GM18519 (cell line): ENCODE measurements around the gene GSTM2.

Experiments
- ATAC-seq: cut with Tn5 transposase; IDR thresholded peaks from one replicate; pipeline ENCODE4 v1.9.1; 2021; ENCODE audit warnings: mild to moderate bottlenecking, moderate library complexity; ENCODE audit not compliant: unreplicated experiment, low FRiP score

The GSTM2 gene

DNA sequence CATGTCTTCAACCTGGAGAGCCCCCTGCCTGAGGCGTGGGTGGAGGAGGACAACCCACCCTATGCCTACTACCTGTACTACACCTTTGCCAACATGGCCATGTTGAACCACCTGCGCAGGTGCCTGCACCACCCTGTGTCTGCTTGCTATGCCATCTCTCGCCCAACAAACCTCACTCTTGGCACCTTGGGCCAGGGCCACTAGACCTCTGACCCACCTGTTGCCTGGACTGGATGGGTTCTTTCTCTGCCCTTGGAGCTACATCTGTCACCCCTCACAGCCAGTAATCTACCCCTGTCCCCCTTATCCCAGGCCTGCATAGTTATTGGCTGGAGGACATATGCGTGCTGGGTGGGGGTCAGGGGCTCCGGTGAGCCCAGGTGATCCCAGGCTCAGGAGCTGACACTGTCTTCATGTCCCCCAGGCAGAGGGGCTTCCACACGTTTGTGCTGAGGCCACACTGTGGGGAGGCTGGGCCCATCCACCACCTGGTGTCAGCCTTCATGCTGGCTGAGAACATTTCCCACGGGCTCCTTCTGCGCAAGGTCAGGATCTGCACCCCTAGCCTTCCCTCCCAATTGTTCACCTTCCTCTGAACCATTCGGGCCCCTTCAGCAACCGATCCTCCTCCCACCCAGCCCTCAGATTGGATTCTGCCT, 38.4 kb upstream of the GSTM2 start:
- no peak for ATAC-seq

DNA sequence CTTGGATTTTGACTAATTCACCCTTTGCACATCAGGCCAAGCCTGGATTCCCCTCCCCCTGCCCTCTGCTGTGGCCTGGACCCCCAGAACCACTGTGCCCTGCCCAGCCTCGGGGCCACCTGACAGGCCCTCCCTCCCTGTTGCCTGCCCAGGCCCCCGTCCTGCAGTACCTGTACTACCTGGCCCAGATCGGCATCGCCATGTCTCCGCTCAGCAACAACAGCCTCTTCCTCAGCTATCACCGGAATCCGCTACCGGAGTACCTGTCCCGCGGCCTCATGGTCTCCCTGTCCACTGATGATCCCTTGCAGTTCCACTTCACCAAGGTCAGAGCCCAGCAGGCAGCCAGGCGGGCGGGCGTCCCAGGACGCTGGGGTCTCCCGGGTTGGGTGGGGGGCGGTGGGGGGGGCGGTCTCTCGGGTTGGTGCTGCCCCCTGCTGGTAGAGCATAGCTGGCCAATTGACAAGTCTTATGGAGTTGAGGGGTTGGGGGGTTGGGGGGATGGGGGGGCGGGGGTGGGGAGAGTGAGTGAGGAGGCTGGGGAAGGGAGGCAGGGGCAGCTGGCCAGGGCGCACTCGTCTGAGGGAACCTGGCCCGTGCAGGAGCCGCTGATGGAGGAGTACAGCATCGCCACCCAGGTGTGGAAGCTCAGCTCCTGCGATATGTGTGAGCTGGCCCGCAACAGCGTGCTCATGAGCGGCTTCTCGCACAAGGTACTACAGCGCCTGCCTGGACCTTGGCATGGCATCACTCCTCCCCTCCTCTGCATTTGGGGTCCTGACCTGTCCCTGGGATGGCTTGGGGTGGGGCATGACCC, 37.6 kb upstream of the GSTM2 start:
- no peak for ATAC-seq

DNA sequence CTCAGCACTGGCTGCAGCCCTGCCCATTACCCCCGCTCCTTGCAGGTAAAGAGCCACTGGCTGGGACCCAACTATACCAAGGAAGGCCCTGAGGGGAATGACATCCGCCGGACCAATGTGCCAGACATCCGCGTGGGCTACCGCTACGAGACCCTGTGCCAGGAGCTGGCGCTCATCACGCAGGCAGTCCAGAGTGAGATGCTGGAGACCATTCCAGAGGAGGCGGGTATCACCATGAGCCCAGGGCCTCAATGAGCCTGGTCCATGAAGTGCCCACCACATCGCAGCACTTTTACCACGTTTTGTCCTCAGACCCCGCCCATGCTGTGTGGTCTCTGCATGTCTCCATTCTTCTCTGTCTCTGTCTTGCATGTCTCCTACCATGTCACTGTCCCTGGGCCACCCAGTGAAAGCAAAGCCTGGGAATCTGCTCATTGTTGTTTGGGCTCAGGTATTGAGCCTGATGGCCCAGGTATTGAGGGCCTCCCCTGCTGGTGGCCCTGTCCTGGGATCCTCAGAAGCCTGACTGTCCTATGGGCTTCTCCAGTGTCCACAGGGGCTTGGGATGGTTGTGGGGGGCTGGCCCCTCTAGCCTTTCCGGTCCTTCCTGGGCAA, 36.9 kb upstream of the GSTM2 start:
- no peak for ATAC-seq

DNA sequence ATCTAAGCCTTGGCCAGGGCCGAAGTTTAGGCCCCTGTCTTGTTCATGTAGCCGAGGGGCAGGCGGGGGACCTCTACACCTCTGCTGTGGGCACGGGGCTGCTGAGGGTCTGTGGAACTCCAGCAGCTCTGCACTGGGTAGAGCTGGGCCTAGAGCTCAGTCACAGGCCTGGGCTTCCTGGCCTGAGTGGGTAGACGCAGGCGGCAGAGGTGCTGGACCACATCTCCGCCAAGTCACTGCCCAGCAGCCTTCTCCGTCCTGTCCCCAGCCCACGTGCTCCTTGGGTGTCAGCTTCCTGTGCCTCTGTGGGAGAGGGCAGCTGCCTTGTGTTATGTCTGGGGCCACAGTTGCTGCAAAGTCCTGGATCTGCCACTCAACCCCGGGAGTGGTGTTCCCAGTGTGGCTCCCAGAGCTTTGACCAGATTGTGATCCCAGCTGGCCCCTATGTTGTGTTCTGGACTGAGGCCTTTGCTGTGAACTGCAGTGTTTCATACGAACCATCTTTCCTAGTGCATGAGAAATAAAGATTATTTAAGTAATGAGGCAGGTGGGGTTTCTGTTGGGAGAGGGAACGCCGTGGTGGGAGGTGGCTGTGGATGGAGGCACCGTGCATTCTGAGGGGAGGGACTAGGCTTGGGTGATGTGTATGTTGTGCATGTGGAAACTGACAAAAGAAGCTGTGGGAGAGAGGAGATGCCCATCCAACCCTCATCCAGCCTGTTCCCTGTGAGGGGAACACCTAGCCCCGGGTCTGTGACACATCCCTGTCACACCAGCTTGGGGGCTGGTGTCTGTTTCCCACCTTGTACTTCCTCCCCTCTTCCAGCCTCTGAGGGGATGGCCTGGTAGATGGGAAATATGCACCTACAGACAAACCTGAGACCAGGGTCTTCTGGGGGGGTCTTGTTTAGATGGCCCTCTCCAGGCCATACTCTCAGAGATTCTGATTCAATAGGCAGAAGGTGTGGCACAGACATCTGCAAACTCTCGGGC, 36.0 kb upstream of the GSTM2 start:
- ATAC-seq = no peak

DNA sequence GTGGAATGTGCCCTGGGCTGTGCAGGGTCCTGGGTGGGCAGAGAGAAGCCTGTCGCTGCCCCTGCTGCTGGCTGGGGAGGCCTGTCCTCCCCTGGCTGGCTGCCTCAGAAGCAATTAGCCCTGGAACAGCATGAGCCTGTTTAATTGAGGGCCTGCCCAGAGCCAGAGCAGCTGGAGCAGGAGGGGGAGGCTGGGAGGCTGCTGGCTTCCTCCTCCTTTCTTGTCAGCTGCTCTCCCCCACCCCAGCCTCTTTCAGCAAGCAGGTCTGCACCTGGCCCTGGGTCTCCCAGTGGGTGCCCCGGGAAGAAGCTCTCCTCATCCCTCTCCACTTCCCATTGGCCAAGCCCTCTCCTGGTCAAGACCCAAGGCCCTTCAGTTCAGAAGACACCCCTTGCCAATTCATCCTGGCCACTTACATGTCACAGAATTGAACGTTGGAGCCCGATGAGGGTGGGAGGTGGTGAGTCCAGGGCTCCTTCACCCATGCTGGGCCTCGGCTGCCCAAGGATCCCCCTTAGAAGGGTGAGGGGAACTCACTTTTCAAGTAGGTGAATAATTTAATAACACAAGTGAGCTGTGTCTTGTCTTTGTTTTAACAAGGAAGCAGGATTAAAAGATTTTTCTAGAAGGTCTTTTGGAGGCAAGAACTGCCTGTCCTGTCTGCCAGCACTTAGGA, 35.0 kb upstream of the GSTM2 start:
- ATAC-seq = no peak

DNA sequence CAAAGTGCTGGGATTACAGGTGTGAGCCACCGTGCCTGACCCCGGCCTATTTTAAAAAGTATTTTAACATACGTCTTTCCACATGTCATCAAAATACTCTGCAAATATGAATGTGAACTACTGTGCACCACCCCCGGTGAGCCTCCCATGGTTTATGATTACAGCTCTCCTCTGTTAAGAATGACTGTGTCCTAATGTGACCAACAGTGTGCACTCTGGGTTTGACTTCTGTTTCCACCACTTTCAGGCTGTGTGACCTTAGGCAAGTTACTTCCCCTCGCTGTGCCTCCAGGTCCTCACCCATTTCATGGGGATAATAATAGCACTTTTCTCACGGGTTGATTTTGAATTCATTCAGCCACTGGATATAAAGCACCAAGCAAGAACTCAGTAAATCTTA, 33.6 kb upstream of the GSTM2 start:
- no peak for ATAC-seq

DNA sequence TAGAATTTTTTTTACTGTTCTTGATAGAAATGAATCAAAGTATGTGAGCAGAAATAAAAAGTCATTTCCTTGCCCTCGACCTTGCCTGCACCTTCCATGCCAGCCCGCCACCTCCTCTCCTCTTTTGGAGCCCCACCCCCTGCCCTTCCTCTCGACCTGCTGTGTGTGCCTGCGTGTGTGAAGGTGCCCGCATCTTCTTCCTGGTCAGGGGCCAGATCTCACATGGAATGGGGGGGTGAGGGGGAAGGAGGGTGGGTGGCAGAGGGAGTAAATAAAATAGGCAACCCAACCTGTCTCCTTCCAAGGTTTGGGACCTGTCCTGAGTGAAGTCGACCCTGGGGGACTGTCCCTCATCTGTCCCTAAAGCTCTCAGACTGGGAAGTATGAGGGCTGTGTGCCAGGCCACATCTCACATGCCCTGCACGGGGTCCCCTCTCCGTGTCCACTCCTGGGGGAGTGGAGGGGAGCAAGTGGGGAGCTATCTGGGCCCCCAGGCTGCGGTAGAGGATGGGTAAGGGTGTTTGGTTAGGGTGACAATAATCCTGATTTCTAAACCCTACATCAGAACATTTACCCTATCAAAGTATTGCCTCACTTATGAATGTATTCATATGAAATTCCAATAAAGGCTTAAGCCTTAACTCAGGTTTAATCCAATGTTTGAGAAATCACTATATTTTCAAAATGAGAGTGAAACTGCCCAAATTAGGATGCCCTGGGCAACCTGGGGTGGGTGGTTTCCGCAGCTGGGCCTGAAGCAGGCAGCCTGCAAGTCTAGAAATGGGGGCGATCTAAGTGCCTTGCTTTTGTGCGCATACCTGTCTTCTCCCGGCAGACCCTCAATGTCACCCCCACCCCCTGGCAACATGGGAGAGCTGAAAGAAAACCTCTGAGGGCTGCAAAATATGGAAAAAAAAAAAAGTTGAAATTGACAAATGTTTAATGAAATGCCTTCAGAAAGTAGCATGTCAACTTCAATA, 32.8 kb upstream of the GSTM2 start:
- ATAC-seq = no peak

DNA sequence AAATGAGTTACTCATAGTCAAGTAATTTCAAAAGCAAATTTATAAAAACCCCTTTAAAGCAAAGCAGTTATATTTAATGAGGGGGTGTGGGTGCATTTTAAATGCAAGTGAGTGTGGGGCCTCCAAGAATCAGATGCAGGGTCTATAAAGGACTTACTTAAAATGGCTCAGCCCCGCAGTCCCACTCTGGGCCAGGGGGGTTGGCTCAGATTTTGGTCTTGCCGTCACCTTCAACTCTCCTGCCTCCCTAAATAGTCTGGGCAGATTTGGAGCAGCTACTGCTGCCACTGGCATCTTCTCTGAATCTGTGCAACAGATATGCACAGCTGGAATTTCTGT, 32.0 kb upstream of the GSTM2 start:
- ATAC-seq = no peak

DNA sequence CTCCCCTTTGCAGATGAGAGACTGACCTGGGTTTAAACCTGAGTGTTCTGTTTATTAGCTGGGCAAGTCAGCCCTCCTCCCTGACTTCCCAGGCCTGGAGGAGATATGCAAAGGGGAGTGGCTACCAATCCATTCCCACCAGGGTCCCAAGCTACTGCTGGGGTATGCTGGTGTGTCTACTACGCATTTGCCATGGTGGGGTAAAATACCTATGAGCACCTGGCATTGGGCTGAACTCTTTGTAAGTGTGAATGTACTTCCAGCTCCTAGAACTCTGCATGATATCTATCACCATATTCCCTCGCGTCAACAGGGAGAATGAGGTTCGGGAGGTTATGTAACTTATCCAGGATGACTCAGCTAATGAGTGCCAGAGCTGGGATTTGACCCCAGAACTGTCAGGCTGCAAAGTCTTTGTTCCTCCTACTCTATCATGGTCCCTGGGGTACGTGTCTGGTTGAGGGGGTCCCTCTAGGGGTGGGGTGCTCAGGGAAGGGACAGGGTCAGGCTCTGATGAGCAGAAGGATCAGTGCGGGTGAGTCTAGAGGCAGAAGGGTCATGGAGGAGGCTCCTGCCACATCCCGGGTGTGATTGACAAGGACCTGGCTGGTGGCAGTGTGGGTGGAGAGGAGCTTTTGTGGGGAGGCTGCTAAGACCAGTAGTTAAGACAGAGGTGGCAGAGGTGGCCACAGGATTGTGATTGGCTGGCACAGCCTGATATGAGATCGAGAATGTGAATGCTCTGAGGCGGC, 31.5 kb upstream of the GSTM2 start:
- no peak for ATAC-seq

DNA sequence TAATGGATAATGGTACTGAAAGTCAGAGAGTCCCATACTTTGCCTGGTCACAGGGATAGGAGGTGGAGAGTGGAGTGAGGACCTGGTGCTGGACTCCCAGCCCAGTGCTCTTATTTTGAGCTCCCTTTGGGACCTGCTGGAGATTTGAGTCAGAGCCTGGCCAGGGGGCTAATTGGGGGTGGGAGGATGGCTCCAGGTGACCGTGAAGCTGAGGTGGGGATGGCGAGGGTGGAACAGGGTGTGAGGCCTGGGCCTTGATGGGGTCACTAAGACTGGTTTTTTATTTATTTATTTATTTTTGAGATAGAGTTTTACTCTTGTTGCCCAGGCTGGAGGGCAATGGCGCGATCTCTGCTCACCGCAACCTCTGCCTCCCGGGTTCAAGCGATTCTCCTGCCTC, 30.4 kb upstream of the GSTM2 start:
- ATAC-seq = no peak

DNA sequence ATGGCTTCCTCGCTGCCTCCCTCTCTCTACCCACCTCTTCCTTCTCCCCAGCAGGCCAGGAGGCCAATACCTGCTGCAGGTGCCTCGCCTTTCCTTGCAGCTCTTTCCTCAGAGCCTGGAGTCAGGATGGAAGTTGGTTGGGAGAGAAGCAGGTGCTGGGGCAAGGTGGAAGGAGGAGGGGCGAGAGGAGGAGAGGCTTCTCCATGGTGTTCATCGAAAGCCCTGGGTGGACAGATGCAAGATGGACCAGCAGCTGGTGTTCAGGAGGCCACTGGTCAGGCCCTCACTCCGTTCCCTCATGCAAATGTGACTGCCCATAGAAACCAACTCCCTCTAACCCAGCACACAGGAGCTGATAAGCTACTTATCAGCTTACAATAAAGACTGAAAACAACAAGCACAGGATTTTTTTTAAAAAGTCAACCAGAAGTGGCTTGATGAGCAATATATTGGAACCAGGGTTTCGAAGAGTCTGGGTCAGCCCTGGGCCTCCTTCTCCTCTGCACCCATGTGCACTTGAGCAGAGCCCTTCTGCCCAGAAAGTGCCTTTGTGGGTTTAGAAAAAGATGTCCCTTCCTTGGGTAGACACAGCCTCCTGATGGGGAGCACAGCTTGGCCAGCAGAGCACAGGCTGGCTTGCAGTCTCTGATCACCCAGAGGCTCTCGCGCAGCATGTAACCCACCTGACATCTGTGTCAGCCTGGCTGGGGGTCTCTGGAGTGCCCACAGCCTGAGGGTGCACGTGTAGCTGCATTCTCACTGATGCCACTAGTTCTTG, 28.6 kb upstream of the GSTM2 start:
- no peak for ATAC-seq

DNA sequence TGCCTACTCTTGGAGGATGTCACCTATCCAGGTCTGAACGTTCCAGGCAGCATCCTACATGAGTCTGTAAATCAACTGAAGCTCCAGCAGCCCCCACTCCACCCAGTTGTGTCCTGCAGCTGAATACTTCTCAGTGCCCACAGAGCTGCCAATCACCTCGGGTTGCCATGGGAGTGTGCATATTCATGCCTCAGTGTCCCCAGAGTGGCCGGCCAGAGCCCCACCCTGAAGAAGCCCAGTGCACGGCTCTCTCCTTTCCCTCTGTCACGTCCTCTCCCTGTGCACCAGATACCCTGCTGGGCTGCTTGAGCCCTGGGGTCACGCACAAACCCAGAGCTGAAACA, 28.0 kb upstream of the GSTM2 start:
- ATAC-seq = no peak

DNA sequence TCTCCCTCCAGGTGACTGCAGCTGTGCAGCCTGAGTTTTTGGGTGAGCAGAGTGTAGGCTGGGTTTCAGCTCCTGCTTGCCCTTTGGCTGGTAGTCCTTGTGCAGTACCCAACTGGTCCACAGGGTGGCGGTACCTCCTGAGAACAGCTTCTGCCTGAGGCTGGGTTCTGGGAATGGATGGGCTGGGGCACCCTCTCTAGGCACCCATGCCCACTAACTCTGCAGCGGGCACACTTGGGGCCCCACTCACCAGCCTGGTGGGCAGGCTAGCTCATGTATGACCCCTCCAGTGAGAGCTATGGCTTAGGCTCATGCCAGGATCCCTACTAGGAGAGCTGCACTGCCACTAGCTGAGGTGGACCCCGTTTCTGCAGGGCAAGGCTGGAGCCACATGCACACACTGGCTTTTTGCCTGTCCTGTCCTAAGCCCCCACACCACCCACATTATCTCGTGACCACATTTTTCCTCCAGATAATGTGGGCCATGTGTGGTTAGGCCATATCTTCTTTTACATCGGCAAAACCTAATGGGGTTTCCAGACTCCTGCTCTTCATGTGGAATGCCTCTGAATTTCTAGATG, 27.5 kb upstream of the GSTM2 start:
- ATAC-seq = no peak

DNA sequence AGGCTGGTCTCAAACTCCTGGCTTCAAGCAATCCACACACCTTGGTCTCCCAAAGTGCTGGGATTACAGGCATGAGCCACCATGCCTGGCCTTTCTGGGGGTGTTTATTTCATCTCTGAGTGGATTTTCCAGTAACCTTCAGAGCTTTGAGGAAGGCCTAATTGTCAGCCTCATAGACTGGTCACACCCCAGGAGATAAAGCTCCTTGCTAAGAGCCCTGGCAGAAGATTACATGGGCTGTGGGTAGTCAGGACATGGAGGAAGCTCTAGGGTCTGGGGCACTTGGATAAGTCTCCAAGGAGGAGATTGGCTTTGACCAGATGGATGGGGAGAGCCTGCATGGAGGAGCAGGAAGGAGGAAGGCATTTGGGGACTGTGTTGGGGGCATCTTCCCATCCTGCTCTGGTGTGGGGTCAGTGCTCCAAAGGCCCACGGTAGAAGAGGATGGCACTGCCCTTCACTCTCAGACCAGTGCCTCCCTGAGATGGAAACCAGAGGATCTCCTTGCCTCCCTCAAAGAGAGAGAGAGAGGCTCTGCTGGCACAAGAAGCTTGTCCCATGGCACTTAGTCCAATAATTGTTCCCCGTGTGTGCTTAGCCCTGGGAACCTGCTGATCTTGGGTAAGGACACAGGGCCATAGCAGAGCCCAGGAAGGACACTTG, 26.6 kb upstream of the GSTM2 start:
- ATAC-seq = no peak

DNA sequence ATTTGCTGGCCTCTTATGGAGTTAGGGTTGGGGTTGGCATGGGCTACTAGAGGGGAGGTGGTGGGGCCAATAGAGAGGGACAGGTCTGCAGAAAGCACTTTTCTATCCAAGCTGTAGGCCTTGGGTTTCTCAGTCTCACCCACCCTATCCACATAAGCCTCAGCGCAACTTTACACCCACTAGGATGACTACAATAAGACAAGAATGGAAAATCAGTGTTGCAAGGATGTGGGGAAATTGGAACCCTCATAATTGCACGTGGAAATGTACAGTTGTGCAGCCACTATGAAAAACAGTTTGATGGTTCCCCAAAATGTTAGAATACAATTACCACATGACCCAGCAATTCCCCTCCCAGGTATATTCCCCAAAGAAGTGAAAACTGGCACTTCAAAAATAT, 26.0 kb upstream of the GSTM2 start:
- ATAC-seq = no peak

DNA sequence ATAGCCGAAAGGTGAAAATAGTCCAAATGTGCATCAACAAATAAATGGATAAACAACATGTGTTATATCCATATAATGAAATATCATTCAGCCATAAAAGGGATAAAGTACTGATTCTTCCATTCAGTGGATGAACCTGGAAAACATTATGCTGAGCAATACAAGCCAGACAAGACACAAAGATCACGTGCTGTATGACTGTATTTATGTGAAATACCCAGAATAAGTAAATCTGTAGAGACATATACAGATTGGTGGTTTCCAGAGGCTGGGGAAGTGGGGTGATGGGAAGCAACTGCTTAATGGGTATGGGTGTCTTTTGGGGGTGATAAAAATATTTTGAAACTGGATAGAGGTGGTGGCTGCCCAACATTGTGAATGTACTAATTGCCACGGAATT, 25.2 kb upstream of the GSTM2 start:
- no peak for ATAC-seq
